Measurements from ENCODE around the gene RGS8. TPM values are rescaled to one million over a fixed set of nuclear protein-coding genes. Genes with fewer than 3 reads are reported as not detected.

RGS8 gene
- total and polyA plus RNA-seq, 2 of the 4 experiments (the other 2 are of a cell fraction) = not detected

DNA sequence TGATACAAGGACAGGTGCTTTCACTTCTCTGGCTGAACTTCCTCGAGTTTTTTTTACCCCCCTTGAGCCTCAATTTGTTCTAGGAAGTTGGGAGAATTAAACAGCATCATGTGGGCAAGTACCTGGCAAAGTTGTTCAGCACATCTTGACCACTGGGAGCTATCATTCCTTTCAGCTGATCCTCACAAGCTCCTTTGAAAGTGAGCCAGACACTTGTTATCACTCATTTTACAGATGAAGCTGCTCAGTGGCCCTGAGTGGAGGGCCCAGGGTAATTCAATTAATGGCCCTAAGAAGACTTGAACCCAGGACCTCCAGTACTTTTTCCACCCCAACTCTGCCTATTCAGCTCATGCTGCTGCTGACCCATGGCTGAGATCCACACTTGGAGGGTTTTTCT is 2.0 kb downstream of the RGS8 start:
- POLR2A ChIA-PET (ENCODE audit: unreplicated experiment) = no interaction called here
- ATAC-seq (ENCODE audit: low read depth) = no peak

More for the DNA sequence above, 2.0 kb downstream of the RGS8 start:
- H2AK9ac ChIP-seq (replicated peaks; ENCODE audit: low read depth, low read length, poor library complexity) = no peak overlapping the region
- H3K4ac ChIP-seq (ENCODE audit: low read depth, low read length) = no peak overlapping the region
- in situ Hi-C loops (cut with MboI; ENCODE audit: low sequenced_read_pairs) (no loop called here), intact Hi-C loops (cut with micrococcal nuclease) (no loop called here), dilution Hi-C loops (cut with HindIII; ENCODE audit: low sequenced_read_pairs, unreplicated experiment) (no loop called here)
- no CpG with 5 or more reads among the region's 1 CpG for WGBS, 2 experiments (ENCODE audit: extremely low coverage in 2 of 2, insufficient read length in 1 of 2)
- no peak for DNase-seq
- TF ChIP-seq POLR2A (IDR thresholded peaks at IDR 0.05; ENCODE audit: low read depth, low read length) (no peak), SMC3 (IDR thresholded peaks at IDR 0.05; ENCODE audit: low read depth, low read length) (no peak), RAD21 (IDR thresholded peaks at IDR 0.05; ENCODE audit: low read length) (no peak), RFX5 (IDR thresholded peaks at IDR 0.05; ENCODE audit: low read depth, low read length) (no peak), NFE2L2 (IDR thresholded peaks at IDR 0.05; ENCODE audit: low read depth, low read length) (no peak), CEBPB (IDR thresholded peaks at IDR 0.05; ENCODE audit: low read depth, low read length) (no peak), MAZ (IDR thresholded peaks at IDR 0.05; ENCODE audit: borderline replicate concordance, low read depth, low read length) (no peak), BHLHE40 (IDR thresholded peaks at IDR 0.05; ENCODE audit: low read depth, low read length) (no peak), USF2 (IDR thresholded peaks at IDR 0.05; ENCODE audit: low read depth, low read length) (no peak), RCOR1 (IDR thresholded peaks at IDR 0.05; ENCODE audit: insufficient replicate concordance, low read length) (no peak), ELK1 (IDR thresholded peaks at IDR 0.05; ENCODE audit: borderline replicate concordance, low read depth, low read length) (no peak), MAFK (IDR thresholded peaks at IDR 0.05; ENCODE audit: low read depth, low read length) (no peak), MXI1 (IDR thresholded peaks at IDR 0.05; ENCODE audit: borderline replicate concordance, low read depth, low read length) (no peak), CHD1 (IDR thresholded peaks at IDR 0.05; ENCODE audit: low read depth, low read length) (no peak), FOS (IDR thresholded peaks at IDR 0.05; ENCODE audit: low read depth, low read length) (no peak)
- TF ChIP-seq, protein P1, sequence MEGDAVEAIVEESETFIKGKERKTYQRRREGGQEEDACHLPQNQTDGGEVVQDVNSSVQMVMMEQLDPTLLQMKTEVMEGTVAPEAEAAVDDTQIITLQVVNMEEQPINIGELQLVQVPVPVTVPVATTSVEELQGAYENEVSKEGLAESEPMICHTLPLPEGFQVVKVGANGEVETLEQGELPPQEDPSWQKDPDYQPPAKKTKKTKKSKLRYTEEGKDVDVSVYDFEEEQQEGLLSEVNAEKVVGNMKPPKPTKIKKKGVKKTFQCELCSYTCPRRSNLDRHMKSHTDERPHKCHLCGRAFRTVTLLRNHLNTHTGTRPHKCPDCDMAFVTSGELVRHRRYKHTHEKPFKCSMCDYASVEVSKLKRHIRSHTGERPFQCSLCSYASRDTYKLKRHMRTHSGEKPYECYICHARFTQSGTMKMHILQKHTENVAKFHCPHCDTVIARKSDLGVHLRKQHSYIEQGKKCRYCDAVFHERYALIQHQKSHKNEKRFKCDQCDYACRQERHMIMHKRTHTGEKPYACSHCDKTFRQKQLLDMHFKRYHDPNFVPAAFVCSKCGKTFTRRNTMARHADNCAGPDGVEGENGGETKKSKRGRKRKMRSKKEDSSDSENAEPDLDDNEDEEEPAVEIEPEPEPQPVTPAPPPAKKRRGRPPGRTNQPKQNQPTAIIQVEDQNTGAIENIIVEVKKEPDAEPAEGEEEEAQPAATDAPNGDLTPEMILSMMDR (conservative IDR thresholded peaks at IDR 0.05; ENCODE audit: low read depth, low read length) = no peak
- H2BK5ac ChIP-seq (ENCODE audit: low read depth, low read length, poor library complexity, severe bottlenecking) = no peak overlapping the region
- H3K4me2 ChIP-seq (ENCODE audit: low read depth, low read length) = no peak overlapping the region
- no peak overlapping the region for H3K14ac ChIP-seq (replicated peaks; ENCODE audit: low read depth, low read length)
- H2BK120ac ChIP-seq (ENCODE audit: low read depth, low read length) = no peak overlapping the region
- H3K27ac ChIP-seq (ENCODE audit: insufficient read depth, low read length) = no peak overlapping the region
- H2BK20ac ChIP-seq (ENCODE audit: low read depth, low read length) = no peak overlapping the region
- no peak overlapping the region for H3K18ac ChIP-seq (ENCODE audit: low read depth, low read length)
- no peak overlapping the region for H3K56ac ChIP-seq (ENCODE audit: extremely low read depth, insufficient read depth, low read length)
- no TSS peak for BruUV-seq (replicated peaks)
- H2BK15ac ChIP-seq (ENCODE audit: low read depth, low read length) = no peak overlapping the region
- H4K8ac ChIP-seq (ENCODE audit: low read depth in 2 of 2, low read length in 2 of 2) = no peak overlapping the region
- no peak overlapping the region for H4K91ac ChIP-seq (ENCODE audit: insufficient read depth, low read depth, low read length)
- no peaks in the 10 kb centered on the region for H3K4me1 ChIP-seq (ENCODE audit: control insufficient read depth, insufficient read depth, low read length)
- H3K9me3 ChIP-seq (ENCODE audit: control insufficient read depth, insufficient read depth, low read length) = no peaks in the 10 kb centered on the region
- no peaks in the 10 kb centered on the region for H3K9me1 ChIP-seq (ENCODE audit: insufficient read depth, low read length)
- H3K27me3 ChIP-seq (ENCODE audit: control insufficient read depth, insufficient read depth, low read length) = peaks cover 18% of the 10 kb centered on the region
- H3K9ac ChIP-seq (ENCODE audit: low read depth, low read length) = no peak overlapping the region
- H2AFZ ChIP-seq (replicated peaks; ENCODE audit: low read length, poor library complexity) = no peak overlapping the region
- no peak overlapping the region for H3K23ac ChIP-seq (ENCODE audit: low read depth, low read length)
- H4K5ac ChIP-seq (ENCODE audit: low read depth, low read length) = no peak overlapping the region
- H3K4me3 ChIP-seq (ENCODE audit: insufficient read depth, low read depth, low read length) = no peak overlapping the region
- H2AK5ac ChIP-seq (ENCODE audit: low read depth, low read length) = no peak overlapping the region
- CTCF ChIA-PET = no interaction called here
- no peaks in the 10 kb centered on the region for H3K79me1 ChIP-seq (ENCODE audit: low read depth in 1 of 2, low read length in 2 of 2)
- no peaks in the 10 kb centered on the region for H3K36me3 ChIP-seq (ENCODE audit: control insufficient read depth, insufficient read depth, low read length)
- H4K20me1 ChIP-seq (ENCODE audit: insufficient read depth, low read length) = no peaks in the 10 kb centered on the region

All from IMR-90 (cell line).